ENCODE measurements around the gene GRIK3. TPM values are rescaled to one million over a fixed set of nuclear protein-coding genes. Genes with fewer than 3 reads are reported as not detected.

GRIK3 gene
- total and polyA plus RNA-seq, 2 experiments from 2014 or later = 0.31 to 2.9 TPM

DNA sequence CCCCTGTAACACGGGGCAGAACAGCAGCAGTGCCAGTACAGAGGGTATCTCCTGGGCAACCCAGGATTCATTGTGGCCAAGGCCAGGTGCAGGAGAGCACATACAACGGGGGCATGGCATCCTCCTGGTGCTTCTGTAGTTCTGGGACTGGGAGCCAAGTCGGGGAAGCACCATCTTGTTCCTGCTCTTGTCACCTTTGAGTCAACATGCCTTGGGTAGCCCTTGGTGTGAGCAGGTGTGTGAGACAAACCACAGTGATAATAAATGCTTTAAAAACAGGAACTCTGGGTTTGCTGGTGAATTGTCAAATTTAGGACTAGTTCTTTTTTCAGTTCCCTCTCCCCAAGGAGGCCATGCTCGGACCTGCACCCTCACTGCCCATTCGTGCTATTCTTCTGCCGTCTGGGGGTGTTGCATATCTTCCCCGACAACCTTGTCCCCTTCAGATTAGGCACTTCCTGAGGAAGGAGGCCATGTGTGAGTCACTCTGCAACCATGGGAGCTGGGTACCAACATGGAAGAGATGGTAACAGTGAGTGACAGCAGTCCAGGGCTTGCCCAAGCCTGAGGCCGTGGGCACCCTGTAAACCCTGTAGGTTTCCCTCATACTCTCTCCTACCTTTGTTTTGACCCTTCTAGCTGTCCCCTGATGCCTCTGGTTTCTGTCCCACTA lies 150.2 kb downstream of the GRIK3 start:
- Histone ChIP-seq H3K27ac (ENCODE audit: low read depth) (no peak overlapping the region), H3K4me1 (ENCODE audit: insufficient read depth) (no peaks in the 10 kb centered on the region), H3K79me2 (replicated peaks; ENCODE audit: insufficient read depth) (no peaks in the 10 kb centered on the region), H3K27me3 (ENCODE audit: insufficient read depth) (no peaks in the 10 kb centered on the region), H3K4me2 (no peak overlapping the region), H4K20me1 (replicated peaks; ENCODE audit: insufficient read depth) (no peaks in the 10 kb centered on the region), H3F3A (replicated peaks; ENCODE audit: low read depth) (no peaks in the 10 kb centered on the region), H3K4me3 (no peak overlapping the region), H3K36me3 (ENCODE audit: insufficient read depth) (no peaks in the 10 kb centered on the region), H3K9me2 (ENCODE audit: insufficient read depth) (no peaks in the 10 kb centered on the region; the same call in 1 of the 2 replicates), H2AFZ (no peak overlapping the region)
- ATAC-seq (no peak), DNase-seq (ENCODE audit: low spot score) (no peak)
- Mint-ChIP-seq H3K4me1 (peaks cover 5% of the 10 kb centered on the region; the same call in 1 of the 3 replicates), H3K4me3 (no peak overlapping the region), H3K27ac (no peak overlapping the region), H3K27me3 (ENCODE audit: insufficient read depth, low read depth, poor library complexity) (peaks cover 9% of the 10 kb centered on the region), H3K36me3 (ENCODE audit: low read depth) (no peaks in the 10 kb centered on the region), H3K9me3 (no peaks in the 10 kb centered on the region)
- no peak for TF ChIP-seq EZH2 (IDR thresholded peaks at IDR 0.05; ENCODE audit: low read depth, unreplicated experiment)
- no peak for TF ChIP-seq NANOG (IDR thresholded peaks at IDR 0.05; ENCODE audit: borderline replicate concordance)
- TF ChIP-seq CREB1 (CRISPR knock-in tag; IDR thresholded peaks at IDR 0.05; ENCODE audit: low read depth) = no peak
- TF ChIP-seq, protein P1, sequence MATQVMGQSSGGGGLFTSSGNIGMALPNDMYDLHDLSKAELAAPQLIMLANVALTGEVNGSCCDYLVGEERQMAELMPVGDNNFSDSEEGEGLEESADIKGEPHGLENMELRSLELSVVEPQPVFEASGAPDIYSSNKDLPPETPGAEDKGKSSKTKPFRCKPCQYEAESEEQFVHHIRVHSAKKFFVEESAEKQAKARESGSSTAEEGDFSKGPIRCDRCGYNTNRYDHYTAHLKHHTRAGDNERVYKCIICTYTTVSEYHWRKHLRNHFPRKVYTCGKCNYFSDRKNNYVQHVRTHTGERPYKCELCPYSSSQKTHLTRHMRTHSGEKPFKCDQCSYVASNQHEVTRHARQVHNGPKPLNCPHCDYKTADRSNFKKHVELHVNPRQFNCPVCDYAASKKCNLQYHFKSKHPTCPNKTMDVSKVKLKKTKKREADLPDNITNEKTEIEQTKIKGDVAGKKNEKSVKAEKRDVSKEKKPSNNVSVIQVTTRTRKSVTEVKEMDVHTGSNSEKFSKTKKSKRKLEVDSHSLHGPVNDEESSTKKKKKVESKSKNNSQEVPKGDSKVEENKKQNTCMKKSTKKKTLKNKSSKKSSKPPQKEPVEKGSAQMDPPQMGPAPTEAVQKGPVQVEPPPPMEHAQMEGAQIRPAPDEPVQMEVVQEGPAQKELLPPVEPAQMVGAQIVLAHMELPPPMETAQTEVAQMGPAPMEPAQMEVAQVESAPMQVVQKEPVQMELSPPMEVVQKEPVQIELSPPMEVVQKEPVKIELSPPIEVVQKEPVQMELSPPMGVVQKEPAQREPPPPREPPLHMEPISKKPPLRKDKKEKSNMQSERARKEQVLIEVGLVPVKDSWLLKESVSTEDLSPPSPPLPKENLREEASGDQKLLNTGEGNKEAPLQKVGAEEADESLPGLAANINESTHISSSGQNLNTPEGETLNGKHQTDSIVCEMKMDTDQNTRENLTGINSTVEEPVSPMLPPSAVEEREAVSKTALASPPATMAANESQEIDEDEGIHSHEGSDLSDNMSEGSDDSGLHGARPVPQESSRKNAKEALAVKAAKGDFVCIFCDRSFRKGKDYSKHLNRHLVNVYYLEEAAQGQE (IDR thresholded peaks at IDR 0.05; ENCODE audit: unreplicated experiment) = no peak
- TF ChIP-seq JUNB (IDR thresholded peaks at IDR 0.05; ENCODE audit: unreplicated experiment) = no peak
- TF ChIP-seq STAT1 (IDR thresholded peaks at IDR 0.05; ENCODE audit: unreplicated experiment) = no peak
- no peak for TF ChIP-seq CTCF (conservative IDR thresholded peaks at IDR 0.05; ENCODE audit: low read depth in 2 of 2)
- no peak for TF ChIP-seq ZNF114 (CRISPR knock-in tag; IDR thresholded peaks at IDR 0.05)
- TF ChIP-seq, protein P2, sequence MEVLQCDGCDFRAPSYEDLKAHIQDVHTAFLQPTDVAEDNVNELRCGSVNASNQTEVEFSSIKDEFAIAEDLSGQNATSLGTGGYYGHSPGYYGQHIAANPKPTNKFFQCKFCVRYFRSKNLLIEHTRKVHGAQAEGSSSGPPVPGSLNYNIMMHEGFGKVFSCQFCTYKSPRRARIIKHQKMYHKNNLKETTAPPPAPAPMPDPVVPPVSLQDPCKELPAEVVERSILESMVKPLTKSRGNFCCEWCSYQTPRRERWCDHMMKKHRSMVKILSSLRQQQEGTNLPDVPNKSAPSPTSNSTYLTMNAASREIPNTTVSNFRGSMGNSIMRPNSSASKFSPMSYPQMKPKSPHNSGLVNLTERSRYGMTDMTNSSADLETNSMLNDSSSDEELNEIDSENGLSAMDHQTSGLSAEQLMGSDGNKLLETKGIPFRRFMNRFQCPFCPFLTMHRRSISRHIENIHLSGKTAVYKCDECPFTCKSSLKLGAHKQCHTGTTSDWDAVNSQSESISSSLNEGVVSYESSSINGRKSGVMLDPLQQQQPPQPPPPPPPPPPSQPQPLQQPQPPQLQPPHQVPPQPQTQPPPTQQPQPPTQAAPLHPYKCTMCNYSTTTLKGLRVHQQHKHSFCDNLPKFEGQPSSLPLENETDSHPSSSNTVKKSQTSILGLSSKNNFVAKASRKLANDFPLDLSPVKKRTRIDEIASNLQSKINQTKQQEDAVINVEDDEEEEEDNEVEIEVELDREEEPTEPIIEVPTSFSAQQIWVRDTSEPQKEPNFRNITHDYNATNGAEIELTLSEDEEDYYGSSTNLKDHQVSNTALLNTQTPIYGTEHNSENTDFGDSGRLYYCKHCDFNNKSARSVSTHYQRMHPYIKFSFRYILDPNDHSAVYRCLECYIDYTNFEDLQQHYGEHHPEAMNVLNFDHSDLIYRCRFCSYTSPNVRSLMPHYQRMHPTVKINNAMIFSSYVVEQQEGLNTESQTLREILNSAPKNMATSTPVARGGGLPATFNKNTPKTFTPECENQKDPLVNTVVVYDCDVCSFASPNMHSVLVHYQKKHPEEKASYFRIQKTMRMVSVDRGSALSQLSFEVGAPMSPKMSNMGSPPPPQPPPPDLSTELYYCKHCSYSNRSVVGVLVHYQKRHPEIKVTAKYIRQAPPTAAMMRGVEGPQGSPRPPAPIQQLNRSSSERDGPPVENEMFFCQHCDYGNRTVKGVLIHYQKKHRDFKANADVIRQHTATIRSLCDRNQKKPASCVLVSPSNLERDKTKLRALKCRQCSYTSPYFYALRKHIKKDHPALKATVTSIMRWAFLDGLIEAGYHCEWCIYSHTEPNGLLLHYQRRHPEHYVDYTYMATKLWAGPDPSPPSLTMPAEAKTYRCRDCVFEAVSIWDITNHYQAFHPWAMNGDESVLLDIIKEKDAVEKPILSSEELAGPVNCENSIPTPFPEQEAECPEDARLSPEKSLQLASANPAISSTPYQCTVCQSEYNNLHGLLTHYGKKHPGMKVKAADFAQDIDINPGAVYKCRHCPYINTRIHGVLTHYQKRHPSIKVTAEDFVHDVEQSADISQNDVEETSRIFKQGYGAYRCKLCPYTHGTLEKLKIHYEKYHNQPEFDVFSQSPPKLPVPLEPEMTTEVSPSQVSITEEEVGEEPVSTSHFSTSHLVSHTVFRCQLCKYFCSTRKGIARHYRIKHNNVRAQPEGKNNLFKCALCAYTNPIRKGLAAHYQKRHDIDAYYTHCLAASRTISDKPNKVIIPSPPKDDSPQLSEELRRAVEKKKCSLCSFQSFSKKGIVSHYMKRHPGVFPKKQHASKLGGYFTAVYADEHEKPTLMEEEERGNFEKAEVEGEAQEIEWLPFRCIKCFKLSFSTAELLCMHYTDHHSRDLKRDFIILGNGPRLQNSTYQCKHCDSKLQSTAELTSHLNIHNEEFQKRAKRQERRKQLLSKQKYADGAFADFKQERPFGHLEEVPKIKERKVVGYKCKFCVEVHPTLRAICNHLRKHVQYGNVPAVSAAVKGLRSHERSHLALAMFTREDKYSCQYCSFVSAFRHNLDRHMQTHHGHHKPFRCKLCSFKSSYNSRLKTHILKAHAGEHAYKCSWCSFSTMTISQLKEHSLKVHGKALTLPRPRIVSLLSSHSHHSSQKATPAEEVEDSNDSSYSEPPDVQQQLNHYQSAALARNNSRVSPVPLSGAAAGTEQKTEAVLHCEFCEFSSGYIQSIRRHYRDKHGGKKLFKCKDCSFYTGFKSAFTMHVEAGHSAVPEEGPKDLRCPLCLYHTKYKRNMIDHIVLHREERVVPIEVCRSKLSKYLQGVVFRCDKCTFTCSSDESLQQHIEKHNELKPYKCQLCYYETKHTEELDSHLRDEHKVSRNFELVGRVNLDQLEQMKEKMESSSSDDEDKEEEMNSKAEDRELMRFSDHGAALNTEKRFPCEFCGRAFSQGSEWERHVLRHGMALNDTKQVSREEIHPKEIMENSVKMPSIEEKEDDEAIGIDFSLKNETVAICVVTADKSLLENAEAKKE (CRISPR knock-in tag; IDR thresholded peaks at IDR 0.05) = no peak
- TF ChIP-seq ZNF331 (CRISPR knock-in tag; IDR thresholded peaks at IDR 0.05; ENCODE audit: low read depth) = no peak
- TF ChIP-seq EZH2phosphoT487 (IDR thresholded peaks at IDR 0.05; ENCODE audit: unreplicated experiment) = no peak
- TF ChIP-seq ETS1 (IDR thresholded peaks at IDR 0.05) = no peak
